Gastrocnemius medialis (tissue), 4 donors: ENCODE measurements around the gene FBLN7.

Source experiments
- CTCF ChIP-seq, 5 experiments: fragments of 450-650 bp in 3 of 5; fragments of 200-600 bp in 2 of 5; sonication (generic) in 2 of 5; IDR thresholded peaks in 4 of 5; conservative IDR thresholded peaks in 1 of 5; 1 replicate in 4 of 5; 2 replicates in 1 of 5; pipeline ENCODE4 v1.5.1; 2016 to 2019; ENCODE audit warnings: antibody characterized with exemption in 5 of 5, mild to moderate bottlenecking in 3 of 5, moderate library complexity in 3 of 5
- POLR2A ChIP-seq, 2 donors: fragments of 450-650 bp; IDR thresholded peaks; one replicate each; pipeline ENCODE4 v1.6.1; 2017; ENCODE audit warnings: antibody characterized with exemption in 2 of 2, mild to moderate bottlenecking in 2 of 2, moderate library complexity in 2 of 2

DNA sequence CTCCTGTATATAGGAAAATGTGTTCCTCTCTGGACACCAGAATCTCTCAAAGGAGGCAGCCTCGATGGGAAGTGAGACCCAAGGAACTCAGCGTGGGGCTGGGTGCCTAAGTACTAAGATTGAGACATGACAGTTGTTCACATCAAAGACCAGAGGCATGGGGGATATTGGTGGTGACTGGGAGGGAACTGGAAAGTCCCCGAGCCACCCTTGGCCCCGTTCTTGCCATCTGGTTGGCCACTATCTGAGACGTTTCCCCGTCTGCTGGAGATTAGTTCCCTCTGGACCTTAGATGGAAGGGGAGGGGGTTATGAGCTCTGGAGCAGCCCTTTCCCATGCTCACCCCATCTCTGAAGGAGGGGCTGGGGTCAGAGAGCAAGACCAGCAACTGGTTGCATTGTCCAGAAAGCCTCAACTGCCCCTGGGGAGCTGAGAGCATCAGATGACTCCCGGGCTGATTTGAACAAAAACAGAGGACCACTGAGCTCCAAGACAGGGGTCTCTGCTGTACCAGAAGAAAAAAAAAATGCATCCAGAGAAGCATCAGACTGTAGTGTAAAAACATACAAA is 11.8 kb downstream of the FBLN7 start:
- TF ChIP-seq CTCF (IDR thresholded peaks at IDR 0.05 in 4 of 5, conservative IDR thresholded peaks at IDR 0.05 in 1 of 5) (no peak), POLR2A (IDR thresholded peaks at IDR 0.05) (no peak)
